HepG2 (cell line): Measurements from ENCODE around the gene ALDH4A1. TPM values are rescaled to one million over a fixed set of nuclear protein-coding genes. Genes with fewer than 3 reads are reported as not detected.

Experiments
- FLYWCH1 ChIP-seq: sonication (generic); formaldehyde crosslinking; IDR thresholded peaks from 2 replicates; pipeline ENCODE4 v1.8.1; 2023; ENCODE audit warnings: mild to moderate bottlenecking, missing genetic modification reagents
- HDAC1 ChIP-seq: sonication (generic); formaldehyde crosslinking; IDR thresholded peaks from 2 replicates; pipeline ENCODE4 v1.5.1; 2020; ENCODE audit warnings: mild to moderate bottlenecking, missing genetic modification reagents
- HNRNPLL ChIP-seq: fragments of 200-400 bp; formaldehyde crosslinking; IDR thresholded peaks from 2 replicates; pipeline ENCODE4 v1.6.1; 2017; ENCODE audit warnings: mild to moderate bottlenecking, low read depth, low read length; ENCODE audit not compliant: poor library complexity, severe bottlenecking
- KAT2B ChIP-seq: fragments of 150-350 bp; IDR thresholded peaks from 2 replicates; pipeline ENCODE4 v1.6.1; 2014; ENCODE audit warnings: low read depth, low read length, borderline replicate concordance
- KLF13 ChIP-seq: sonication (generic); formaldehyde crosslinking; IDR thresholded peaks from 2 replicates; pipeline ENCODE4 v1.4.0; 2020; ENCODE audit warnings: mild to moderate bottlenecking, missing genetic modification reagents
- NR2F6 ChIP-seq, 2 experiments: IDR thresholded peaks; 2 replicates each; pipeline ENCODE4 v1.6.1; 2016; ENCODE audit warnings: antibody characterized with exemption in 1 of 2, mild to moderate bottlenecking in 1 of 2
- PAF1 ChIP-seq: IDR thresholded peaks from 2 replicates; pipeline ENCODE4 v1.6.1; 2016; ENCODE audit warnings: missing genetic modification reagents, missing compliant biosample characterization
- RFX3 ChIP-seq: IDR thresholded peaks from 2 replicates; pipeline ENCODE4 v1.6.1; 2016; ENCODE audit warnings: missing biosample characterization, missing genetic modification reagents
- SKIL ChIP-seq: sonication (generic); formaldehyde crosslinking; IDR thresholded peaks from 2 replicates; pipeline ENCODE4 v1.8.0; 2022; ENCODE audit warnings: missing genetic modification reagents, mild to moderate bottlenecking, moderate library complexity, borderline replicate concordance
- TARDBP ChIP-seq: sonication (generic); formaldehyde crosslinking; IDR thresholded peaks from 2 replicates; pipeline ENCODE4 v1.8.0; 2022; ENCODE audit warnings: mild to moderate bottlenecking, missing genetic modification reagents
- TGIF2 ChIP-seq: IDR thresholded peaks from 2 replicates; pipeline ENCODE4 v1.6.1; 2016; ENCODE audit warnings: control low read depth, missing compliant biosample characterization
- THAP8 ChIP-seq: sonication (generic); formaldehyde crosslinking; IDR thresholded peaks from 2 replicates; pipeline ENCODE4 v1.5.1; 2020; ENCODE audit warnings: missing genetic modification reagents, mild to moderate bottlenecking, borderline replicate concordance
- U2AF2 ChIP-seq: fragments of 200-400 bp; formaldehyde crosslinking; IDR thresholded peaks from 2 replicates; pipeline ENCODE4 v1.6.1; 2017; ENCODE audit warnings: low read depth, mild to moderate bottlenecking, low read length
- ZNF275 ChIP-seq: sonication (generic); formaldehyde crosslinking; IDR thresholded peaks from 2 replicates; pipeline ENCODE4 v1.8.0; 2022; ENCODE audit warnings: missing genetic modification reagents, mild to moderate bottlenecking, inconsistent platforms, borderline replicate concordance
- ZNF335 ChIP-seq: sonication (generic); formaldehyde crosslinking; IDR thresholded peaks from 2 replicates; pipeline ENCODE4 v1.4.0; 2020; ENCODE audit warnings: missing genetic modification reagents
- ZNF792 ChIP-seq: IDR thresholded peaks from 2 replicates; pipeline ENCODE4 v1.6.1; 2016
- polyA plus RNA-seq, 8 experiments: library from polyadenylated mRNA; depleted of rRNA in 3 of 8; stranded (reverse) in 7 of 8; unstranded in 1 of 8; fragments of >200 nt; fragmentation: Illumina TruSeq in 4 of 8; extraction: Trizol in 4 of 8; gene quantifications; 2 replicates each; pipeline versions ENCODE4 v1.2.1 to v1.2.3, GENCODE V29; 2011 to 2016; ENCODE audit warnings: low read depth in 4 of 8, missing spikeins in 1 of 8, mixed read lengths in 1 of 8; ENCODE audit not compliant: insufficient read depth in 1 of 8
- total RNA-seq, 5 experiments: library from RNA; depleted of rRNA; stranded (reverse); fragments of >200 nt; fragmentation: Illumina TruSeq; extraction: Trizol; gene quantifications; 2 replicates each; pipeline ENCODE4 v1.2.3, GENCODE V29; 2016; ENCODE audit warnings: low read depth in 1 of 5
- TF ChIP-seq, protein P1 (sequence below): fragments of 450-650 bp; IDR thresholded peaks from 2 replicates; pipeline ENCODE4 v1.6.1; 2017; ENCODE audit warnings: mild to moderate bottlenecking
- TF ChIP-seq, protein P2 (sequence below): sonication (generic); formaldehyde crosslinking; IDR thresholded peaks from 2 replicates; pipeline ENCODE4 v1.4.0; 2020; ENCODE audit warnings: missing genetic modification reagents, borderline replicate concordance

The ALDH4A1 gene
- total and polyA plus RNA-seq, 2 of the 13 experiments (the other 11 are each of a cell fraction or from before 2014, with no cell fraction given): 76.4 to 240 TPM

DNA sequence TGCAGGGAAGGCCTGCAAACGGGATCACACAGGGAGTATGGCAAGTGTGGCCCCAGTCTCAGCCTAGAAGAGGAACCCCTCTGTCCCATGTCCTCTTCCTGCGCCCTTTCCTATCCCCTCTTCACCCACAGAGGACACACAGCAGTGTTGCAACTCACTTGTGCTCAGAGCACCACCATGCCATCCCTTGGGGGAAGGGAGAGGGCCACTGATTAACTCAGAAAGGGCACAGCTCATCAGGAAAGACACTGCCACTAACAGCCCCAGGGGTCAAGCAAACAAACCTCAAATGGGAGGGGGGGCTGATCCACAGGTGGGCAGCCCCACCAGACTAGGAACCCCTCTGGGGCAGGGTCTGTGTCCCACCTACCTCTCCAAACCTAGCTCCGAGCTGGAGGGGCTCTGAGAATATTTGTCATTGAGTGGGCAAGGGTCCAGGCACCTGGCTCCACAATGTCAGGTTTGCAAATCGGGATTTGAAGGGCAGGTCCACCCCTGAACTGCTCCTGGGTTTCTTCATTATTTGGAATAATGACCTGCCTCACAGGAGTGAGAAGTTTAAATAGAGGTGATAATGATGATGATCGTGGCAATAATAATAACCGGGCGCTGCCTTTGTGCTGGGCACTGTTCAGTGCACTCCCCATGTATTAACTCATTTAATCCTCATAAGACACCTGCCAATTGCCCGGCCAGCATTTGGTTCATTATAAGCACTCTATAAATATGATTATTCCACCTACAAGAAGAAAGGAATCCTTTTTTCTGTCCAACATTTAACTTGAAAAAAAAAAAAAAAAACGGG lies 1.0 kb downstream of the ALDH4A1 start (continued):
- TF ChIP-seq, protein P1, sequence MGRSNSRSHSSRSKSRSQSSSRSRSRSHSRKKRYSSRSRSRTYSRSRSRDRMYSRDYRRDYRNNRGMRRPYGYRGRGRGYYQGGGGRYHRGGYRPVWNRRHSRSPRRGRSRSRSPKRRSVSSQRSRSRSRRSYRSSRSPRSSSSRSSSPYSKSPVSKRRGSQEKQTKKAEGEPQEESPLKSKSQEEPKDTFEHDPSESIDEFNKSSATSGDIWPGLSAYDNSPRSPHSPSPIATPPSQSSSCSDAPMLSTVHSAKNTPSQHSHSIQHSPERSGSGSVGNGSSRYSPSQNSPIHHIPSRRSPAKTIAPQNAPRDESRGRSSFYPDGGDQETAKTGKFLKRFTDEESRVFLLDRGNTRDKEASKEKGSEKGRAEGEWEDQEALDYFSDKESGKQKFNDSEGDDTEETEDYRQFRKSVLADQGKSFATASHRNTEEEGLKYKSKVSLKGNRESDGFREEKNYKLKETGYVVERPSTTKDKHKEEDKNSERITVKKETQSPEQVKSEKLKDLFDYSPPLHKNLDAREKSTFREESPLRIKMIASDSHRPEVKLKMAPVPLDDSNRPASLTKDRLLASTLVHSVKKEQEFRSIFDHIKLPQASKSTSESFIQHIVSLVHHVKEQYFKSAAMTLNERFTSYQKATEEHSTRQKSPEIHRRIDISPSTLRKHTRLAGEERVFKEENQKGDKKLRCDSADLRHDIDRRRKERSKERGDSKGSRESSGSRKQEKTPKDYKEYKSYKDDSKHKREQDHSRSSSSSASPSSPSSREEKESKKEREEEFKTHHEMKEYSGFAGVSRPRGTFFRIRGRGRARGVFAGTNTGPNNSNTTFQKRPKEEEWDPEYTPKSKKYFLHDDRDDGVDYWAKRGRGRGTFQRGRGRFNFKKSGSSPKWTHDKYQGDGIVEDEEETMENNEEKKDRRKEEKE: no peak
- TF ChIP-seq RFX3 (no peak), KAT2B (no peak), FLYWCH1 (no peak), ZNF275 (CRISPR knock-in tag) (no peak), HDAC1 (CRISPR knock-in tag) (peak; percentile 95), ZNF792 (CRISPR knock-in tag) (peak; percentile 87), THAP8 (no peak), NR2F6 (IDR thresholded peaks at IDR 0.05) (peak; percentile 99), NR2F6 (CRISPR knock-in tag; IDR thresholded peaks at IDR 0.05) (peak; percentile 100), SKIL (CRISPR knock-in tag) (peak; percentile 89), KLF13 (CRISPR knock-in tag) (0 out of 2 replicates have a peak, but pooled peaks have one; percentile 58), U2AF2 (no peak), PAF1 (CRISPR knock-in tag) (0 out of 2 replicates have a peak, but pooled peaks have one; percentile 75), ZNF335 (no peak), TARDBP (CRISPR knock-in tag) (peak; percentile 73; the same call in 1 of the 2 replicates), TGIF2 (peak; percentile 91), HNRNPLL (no peak)
- TF ChIP-seq, protein P2, sequence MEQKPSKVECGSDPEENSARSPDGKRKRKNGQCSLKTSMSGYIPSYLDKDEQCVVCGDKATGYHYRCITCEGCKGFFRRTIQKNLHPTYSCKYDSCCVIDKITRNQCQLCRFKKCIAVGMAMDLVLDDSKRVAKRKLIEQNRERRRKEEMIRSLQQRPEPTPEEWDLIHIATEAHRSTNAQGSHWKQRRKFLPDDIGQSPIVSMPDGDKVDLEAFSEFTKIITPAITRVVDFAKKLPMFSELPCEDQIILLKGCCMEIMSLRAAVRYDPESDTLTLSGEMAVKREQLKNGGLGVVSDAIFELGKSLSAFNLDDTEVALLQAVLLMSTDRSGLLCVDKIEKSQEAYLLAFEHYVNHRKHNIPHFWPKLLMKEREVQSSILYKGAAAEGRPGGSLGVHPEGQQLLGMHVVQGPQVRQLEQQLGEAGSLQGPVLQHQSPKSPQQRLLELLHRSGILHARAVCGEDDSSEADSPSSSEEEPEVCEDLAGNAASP (CRISPR knock-in tag): peak; percentile 63; the same call in 1 of the 2 replicates
